Umbilical cord (tissue), 1 donor: Measurements from ENCODE around the gene LZTS3. TPM values are rescaled to one million over a fixed set of nuclear protein-coding genes. Genes with fewer than 3 reads are reported as not detected.

Experiments
- total RNA-seq: library from RNA; depleted of rRNA; stranded (reverse); fragments of >200 nt; gene quantifications from one replicate; pipeline ENCODE4 v1.2.3, GENCODE V29; 2014; ENCODE audit warnings: low replicate concordance; ENCODE audit not compliant: insufficient read depth

Gene LZTS3
- total RNA-seq, 1 donor from 2014 or later, result 0.96 TPM

Other genes with a start within 250 kb of the LZTS3 start
- gene GNRH2, start 129.9 kb downstream of the LZTS3 start, total RNA-seq, result not detected
- 30.6 TPM for gene MRPS26, start 127.5 kb downstream of the LZTS3 start, total RNA-seq
- not detected for gene OXT, start 101.9 kb downstream of the LZTS3 start, total RNA-seq
- gene AVP, start 88.8 kb downstream of the LZTS3 start, total RNA-seq, result not detected
- 10.4 TPM for gene FASTKD5, start 13.7 kb downstream of the LZTS3 start, total RNA-seq
- gene UBOX5, start 13.7 kb downstream of the LZTS3 start, total RNA-seq, result 4.1 TPM
- gene DDRGK1, start 31.1 kb upstream of the LZTS3 start, total RNA-seq, result 14.4 TPM
- gene ITPA, start 35.9 kb upstream of the LZTS3 start, total RNA-seq, result 7.2 TPM
- not detected for gene SLC4A11, start 65.6 kb upstream of the LZTS3 start, total RNA-seq
- 15.4 TPM for gene DNAAF9, start 234.1 kb upstream of the LZTS3 start, total RNA-seq